Activated naive CD4-positive, alpha-beta T cell treated with anti-CD3 and anti-CD28 coated beads, Interleukin-2, amount 10 ng/mL, durations not matched to agents 7 days and 5 days (primary cell): ENCODE data around the gene SULF2.

Experiments
- CTCF ChIA-PET: fragments of 350-600 bp; sonication (Branson Sonifier 250); formaldehyde crosslinking; loops from one replicate; lab custom pipeline; 2021; ENCODE audit warnings: antibody characterized with exemption; lab: Charles Lee
- DNase-seq: peaks from one replicate; pipeline ENCODE4 v3.0.0-alpha.2; 2020
- H3K27ac Mint-ChIP-seq: one replicate; pipeline ENCODE4 v1.8.0; 2021; ENCODE audit warnings: mild to moderate bottlenecking, moderate library complexity, mixed read lengths
- H3K27me3 Mint-ChIP-seq: one replicate; pipeline ENCODE4 v1.8.0; 2021; ENCODE audit warnings: mild to moderate bottlenecking, mixed read lengths
- H3K36me3 Mint-ChIP-seq: one replicate; pipeline ENCODE4 v1.8.0; 2021; ENCODE audit warnings: mixed read lengths
- H3K4me1 Mint-ChIP-seq: one replicate; pipeline ENCODE4 v1.8.0; 2021; ENCODE audit warnings: mixed read lengths
- H3K4me3 Mint-ChIP-seq: one replicate; pipeline ENCODE4 v1.8.0; 2021; ENCODE audit warnings: mild to moderate bottlenecking, moderate library complexity, mixed read lengths
- H3K9me3 Mint-ChIP-seq: one replicate; pipeline ENCODE4 v1.8.0; 2021; ENCODE audit warnings: mixed read lengths

Gene SULF2

GRCh38 chr20:47674686-47675085 lies 110.6 kb downstream of the SULF2 start:
- CTCF ChIA-PET = interaction anchor here (2.5 kb wide), 1 partner anchor 946 kb away, joined by 9 read pairs; no protein-coding TSS in a partner anchor
- Mint-ChIP-seq H3K4me1 (no peaks in the 10 kb centered on the region), H3K4me3 (no peak overlapping the region), H3K36me3 (no peaks in the 10 kb centered on the region), H3K27ac (no peak overlapping the region), H3K9me3 (no peaks in the 10 kb centered on the region), H3K27me3 (no peaks in the 10 kb centered on the region)
- no peak for DNase-seq

- CTCF ChIA-PET = interaction anchor here (2.5 kb wide), 1 partner anchor 946 kb away, joined by 9 read pairs; no protein-coding TSS in a partner anchor
- no peak overlapping the region for H3K4me3 Mint-ChIP-seq
- no peak for DNase-seq
- no peaks in the 10 kb centered on the region for H3K4me1 Mint-ChIP-seq
- H3K9me3 Mint-ChIP-seq = no peaks in the 10 kb centered on the region
- no peaks in the 10 kb centered on the region for H3K27me3 Mint-ChIP-seq
- no peaks in the 10 kb centered on the region for H3K36me3 Mint-ChIP-seq
- H3K27ac Mint-ChIP-seq = no peak overlapping the region
These were observed 111.1 kb downstream of the SULF2 start for GRCh38 chr20:47674145-47674544.

- Mint-ChIP-seq H3K4me3 (no peak overlapping the region), H3K9me3 (no peaks in the 10 kb centered on the region), H3K4me1 (no peaks in the 10 kb centered on the region), H3K27me3 (no peaks in the 10 kb centered on the region), H3K36me3 (no peaks in the 10 kb centered on the region), H3K27ac (no peak overlapping the region)
- CTCF ChIA-PET = interaction anchor here (2.5 kb wide), 1 partner anchor 947 kb away, joined by 9 read pairs; no protein-coding TSS in a partner anchor
- no peak for DNase-seq
These were observed 111.7 kb downstream of the SULF2 start for GRCh38 chr20:47673671-47673955.

DNA sequence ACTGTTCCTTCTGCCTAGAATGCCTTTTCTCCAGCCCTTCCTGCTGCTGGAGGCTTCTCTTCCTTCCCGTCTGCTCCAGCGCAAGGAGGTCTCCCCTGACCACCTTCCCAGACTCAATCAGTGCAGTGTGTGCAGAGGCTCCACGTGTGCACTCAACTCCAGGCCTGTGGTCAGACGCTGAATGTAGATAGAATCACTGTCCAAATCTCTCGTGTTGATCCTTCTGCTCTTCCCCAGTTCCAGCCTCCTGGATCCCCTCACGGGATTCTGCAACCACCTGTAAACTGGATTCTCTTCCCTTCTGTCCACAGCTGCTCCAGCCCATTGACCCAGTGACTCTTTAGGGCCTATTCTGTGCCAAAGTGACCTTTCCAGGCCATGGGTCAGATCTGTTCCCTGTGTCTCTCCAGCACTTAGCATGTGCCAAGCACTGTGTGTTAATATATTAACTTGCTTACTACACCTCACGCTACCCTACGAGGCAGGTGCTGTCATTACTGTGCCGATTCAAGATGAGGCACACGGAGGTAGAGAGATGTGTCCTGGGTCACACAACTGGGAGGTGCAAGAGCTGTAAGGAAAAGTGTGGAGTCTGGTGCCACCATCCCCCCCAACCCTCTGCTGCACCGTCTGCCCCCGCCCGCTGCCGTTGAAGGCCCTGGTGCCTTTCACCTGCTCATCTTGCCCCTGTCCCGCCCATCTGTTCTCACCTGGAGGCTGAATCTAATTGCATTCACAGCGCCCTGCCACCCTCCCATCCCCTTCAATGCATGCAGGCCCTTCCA lies 112.2 kb downstream of the SULF2 start:
- Mint-ChIP-seq H3K4me1 (no peaks in the 10 kb centered on the region), H3K27ac (no peak overlapping the region), H3K27me3 (no peaks in the 10 kb centered on the region), H3K9me3 (no peaks in the 10 kb centered on the region), H3K36me3 (no peaks in the 10 kb centered on the region), H3K4me3 (no peak overlapping the region)
- CTCF ChIA-PET = interaction anchor here (2.5 kb wide), 1 partner anchor 947 kb away, joined by 9 read pairs; no protein-coding TSS in a partner anchor
- DNase-seq = no peak

DNA sequence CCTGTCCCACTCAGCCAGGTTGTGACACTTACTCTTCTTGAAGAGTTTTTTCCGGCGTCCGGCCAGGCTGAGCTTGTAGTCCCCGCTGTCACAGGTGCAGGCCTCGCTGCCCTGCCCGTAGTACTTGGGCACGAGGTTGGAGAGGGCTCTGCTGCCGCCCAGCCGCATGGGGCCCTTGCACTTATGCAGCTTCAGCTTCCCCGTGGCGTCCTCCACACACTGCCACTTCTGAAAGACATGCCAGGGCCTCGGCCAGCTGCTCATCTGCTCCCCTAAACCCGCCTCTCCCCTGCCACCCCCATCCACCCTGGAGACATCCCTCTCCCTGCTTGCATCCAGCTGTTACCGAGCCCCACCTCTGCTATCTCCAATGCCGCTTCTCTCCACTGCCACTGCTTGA lies 113.1 kb downstream of the SULF2 start:
- Mint-ChIP-seq H3K27me3 (no peaks in the 10 kb centered on the region), H3K4me1 (no peaks in the 10 kb centered on the region), H3K4me3 (no peak overlapping the region), H3K9me3 (no peaks in the 10 kb centered on the region), H3K27ac (no peak overlapping the region), H3K36me3 (no peaks in the 10 kb centered on the region)
- no peak for DNase-seq
- CTCF ChIA-PET = interaction anchor here (0.6 to 1.5 kb wide), 4 partner anchors 8 to 395 kb away, joined by 3 to 7 read pairs (median 3); no protein-coding TSS in a partner anchor

DNA sequence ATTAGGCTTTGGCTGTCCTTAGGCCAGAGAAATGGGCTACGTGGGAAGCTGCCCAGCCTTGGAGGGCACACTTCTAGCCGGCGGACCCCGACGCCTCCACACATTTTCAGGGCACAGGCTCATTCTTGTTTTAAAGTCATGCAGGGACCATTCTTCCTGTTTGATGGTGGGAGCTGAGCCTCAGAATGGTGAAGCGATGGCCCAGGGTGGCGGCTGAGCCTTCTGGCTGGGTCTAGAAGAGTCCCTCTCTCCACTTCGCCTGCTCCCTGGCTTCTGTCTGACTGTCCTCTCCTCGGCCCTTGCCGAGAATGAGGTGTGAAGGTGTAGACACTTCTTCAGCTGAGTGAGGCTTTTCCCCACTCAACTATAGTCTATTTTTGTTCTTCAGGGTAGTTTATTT lies 114.4 kb downstream of the SULF2 start:
- H3K27ac Mint-ChIP-seq = no peak overlapping the region
- CTCF ChIA-PET = no interaction called here
- H3K4me1 Mint-ChIP-seq = no peaks in the 10 kb centered on the region
- no peaks in the 10 kb centered on the region for H3K36me3 Mint-ChIP-seq
- no peaks in the 10 kb centered on the region for H3K27me3 Mint-ChIP-seq
- H3K4me3 Mint-ChIP-seq = no peak overlapping the region
- H3K9me3 Mint-ChIP-seq = no peaks in the 10 kb centered on the region
- no peak for DNase-seq

DNA sequence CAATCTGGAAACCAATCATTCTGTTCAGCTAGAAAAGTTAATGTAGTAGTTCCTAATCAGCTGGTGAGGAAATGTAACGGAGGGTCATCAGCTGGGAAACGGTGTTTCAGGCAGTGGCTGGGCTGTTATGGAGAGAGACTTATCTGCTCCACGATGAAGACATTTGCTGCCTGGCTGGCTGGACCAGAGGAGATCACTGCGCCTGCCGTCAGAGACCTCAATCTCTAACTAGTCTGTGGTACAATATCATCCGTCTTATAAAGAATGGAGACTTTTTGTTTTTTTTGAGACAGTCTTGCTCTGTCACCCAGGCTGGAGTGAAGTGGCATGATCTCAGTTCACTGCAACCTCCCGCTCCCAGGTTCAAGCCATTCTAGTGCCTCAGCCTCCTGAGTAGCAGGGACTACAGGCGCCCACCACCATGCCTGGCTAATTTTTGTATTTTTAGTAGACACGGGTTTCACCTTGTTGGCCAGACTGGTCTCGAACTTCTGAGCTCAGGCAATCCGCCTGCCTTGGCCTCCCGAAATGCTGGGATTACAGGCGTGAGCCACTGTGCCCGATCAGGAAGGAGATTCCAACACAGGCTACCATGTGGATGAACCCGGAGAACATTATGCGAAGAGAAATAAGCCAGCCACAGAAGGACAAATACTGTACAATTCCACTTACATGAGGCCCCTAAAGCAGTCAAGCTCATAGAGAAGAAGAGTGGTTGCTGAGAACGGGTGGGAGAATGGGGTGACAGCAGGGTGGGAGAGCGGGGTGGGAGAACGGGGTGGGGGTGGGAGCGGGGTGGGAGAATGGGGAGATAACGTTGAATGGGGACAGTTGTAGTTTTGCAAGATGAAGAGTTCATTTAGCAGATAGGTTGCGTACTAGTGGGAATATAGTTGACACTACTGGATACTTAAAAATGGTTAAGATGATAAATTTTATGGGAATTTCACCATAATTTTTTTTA lies 115.1 kb downstream of the SULF2 start:
- Mint-ChIP-seq H3K4me3 (no peak overlapping the region), H3K27ac (no peak overlapping the region), H3K27me3 (no peaks in the 10 kb centered on the region), H3K9me3 (no peaks in the 10 kb centered on the region), H3K4me1 (no peaks in the 10 kb centered on the region), H3K36me3 (no peaks in the 10 kb centered on the region)
- no peak for DNase-seq
- CTCF ChIA-PET = interaction anchor here (1.3 kb wide), 1 partner anchor 8 kb away, joined by 6 read pairs; no protein-coding TSS in a partner anchor

DNA sequence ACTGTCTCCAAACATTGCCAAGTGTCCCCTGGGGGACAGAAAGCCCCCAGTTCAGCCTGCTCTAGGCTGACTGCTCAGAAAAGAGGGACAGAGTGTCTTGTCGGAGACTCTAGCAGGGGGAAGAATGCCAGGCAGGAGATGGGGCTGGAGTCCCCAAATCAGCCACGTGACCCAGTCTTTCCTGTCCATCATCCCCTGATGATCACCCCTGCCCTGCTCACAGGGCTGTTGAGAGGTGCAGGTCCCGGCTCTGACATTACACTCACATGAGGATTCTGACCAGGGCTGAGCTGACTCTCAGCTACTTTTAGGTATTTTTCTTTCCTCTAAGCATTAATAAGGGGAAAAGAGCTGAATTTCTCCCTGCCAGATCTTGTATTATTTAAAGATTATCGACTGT lies 115.8 kb downstream of the SULF2 start:
- H3K27ac Mint-ChIP-seq = no peak overlapping the region
- CTCF ChIA-PET = interaction anchor here (1.3 kb wide), 1 partner anchor 9 kb away, joined by 6 read pairs; no protein-coding TSS in a partner anchor
- no peak for DNase-seq
- H3K36me3 Mint-ChIP-seq = no peaks in the 10 kb centered on the region
- no peaks in the 10 kb centered on the region for H3K4me1 Mint-ChIP-seq
- no peak overlapping the region for H3K4me3 Mint-ChIP-seq
- H3K27me3 Mint-ChIP-seq = no peaks in the 10 kb centered on the region
- H3K9me3 Mint-ChIP-seq = no peaks in the 10 kb centered on the region

GRCh38 chr20:47669152-47669425 lies 116.2 kb downstream of the SULF2 start:
- no peak overlapping the region for H3K4me3 Mint-ChIP-seq
- H3K4me1 Mint-ChIP-seq = no peaks in the 10 kb centered on the region
- H3K27me3 Mint-ChIP-seq = no peaks in the 10 kb centered on the region
- DNase-seq = no peak
- H3K9me3 Mint-ChIP-seq = no peaks in the 10 kb centered on the region
- CTCF ChIA-PET = interaction anchor here (1.2 to 1.3 kb wide), 2 partner anchors 9 to 11 kb away, joined by 3 to 6 read pairs; no protein-coding TSS in a partner anchor
- no peaks in the 10 kb centered on the region for H3K36me3 Mint-ChIP-seq
- no peak overlapping the region for H3K27ac Mint-ChIP-seq

DNA sequence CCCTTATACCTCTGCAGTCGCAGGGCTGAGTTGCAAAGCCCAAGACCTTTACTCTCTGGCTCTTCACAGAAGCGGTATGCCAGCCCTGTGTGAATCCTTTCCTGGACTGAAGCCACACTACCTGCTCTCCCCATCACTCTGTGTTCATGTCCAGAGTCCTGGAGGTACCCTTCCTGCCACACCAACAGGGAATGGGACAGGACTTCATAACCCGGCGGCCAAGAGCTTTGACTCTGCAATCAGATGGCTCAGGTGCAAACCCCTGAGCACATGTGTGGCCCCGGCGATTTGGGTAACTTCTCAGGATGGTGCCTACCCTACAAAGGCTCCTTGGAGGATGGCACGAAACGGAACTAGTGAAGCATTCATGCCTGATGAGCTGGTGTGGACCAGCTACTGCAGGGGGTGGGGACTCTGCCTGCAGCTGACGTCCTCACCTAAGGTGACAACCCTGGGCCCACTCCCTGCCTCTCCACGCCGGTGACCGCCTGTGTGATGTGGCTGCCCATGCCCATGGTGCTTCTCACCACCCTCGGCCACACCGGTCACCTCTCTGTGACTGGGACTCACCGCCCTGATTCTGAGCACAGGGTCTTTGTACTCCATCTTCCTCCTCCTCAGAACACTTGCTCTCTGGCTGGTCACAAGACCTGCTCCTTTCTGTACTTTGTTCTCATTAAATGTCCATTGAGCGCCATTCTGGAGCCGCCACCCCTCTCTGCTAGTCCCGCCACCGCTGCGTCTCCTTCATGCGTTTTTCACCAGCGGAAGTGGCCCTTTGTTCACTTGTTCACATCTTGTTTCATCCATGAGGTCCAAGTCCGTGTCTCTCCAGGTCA lies 116.7 kb downstream of the SULF2 start:
- H3K27me3 Mint-ChIP-seq = no peaks in the 10 kb centered on the region

GRCh38 chr20:47667531-47668312 lies 117.6 kb downstream of the SULF2 start:
- DNase-seq = no peak
- Mint-ChIP-seq H3K9me3 (no peaks in the 10 kb centered on the region), H3K27ac (no peak overlapping the region), H3K36me3 (no peaks in the 10 kb centered on the region), H3K4me3 (no peak overlapping the region), H3K27me3 (no peaks in the 10 kb centered on the region), H3K4me1 (peaks cover 3% of the 10 kb centered on the region)
- CTCF ChIA-PET = interaction anchor here (1.2 kb wide), 1 partner anchor 12 kb away, joined by 3 read pairs; no protein-coding TSS in a partner anchor

More for the DNA sequence above, 116.7 kb downstream of the SULF2 start:
- DNase-seq = no peak
- Mint-ChIP-seq H3K4me3 (no peak overlapping the region), H3K27ac (no peak overlapping the region), H3K36me3 (no peaks in the 10 kb centered on the region), H3K9me3 (no peaks in the 10 kb centered on the region), H3K4me1 (peaks cover 2% of the 10 kb centered on the region)
- CTCF ChIA-PET = interaction anchor here (1.2 kb wide), 1 partner anchor 12 kb away, joined by 3 read pairs; no protein-coding TSS in a partner anchor

DNA sequence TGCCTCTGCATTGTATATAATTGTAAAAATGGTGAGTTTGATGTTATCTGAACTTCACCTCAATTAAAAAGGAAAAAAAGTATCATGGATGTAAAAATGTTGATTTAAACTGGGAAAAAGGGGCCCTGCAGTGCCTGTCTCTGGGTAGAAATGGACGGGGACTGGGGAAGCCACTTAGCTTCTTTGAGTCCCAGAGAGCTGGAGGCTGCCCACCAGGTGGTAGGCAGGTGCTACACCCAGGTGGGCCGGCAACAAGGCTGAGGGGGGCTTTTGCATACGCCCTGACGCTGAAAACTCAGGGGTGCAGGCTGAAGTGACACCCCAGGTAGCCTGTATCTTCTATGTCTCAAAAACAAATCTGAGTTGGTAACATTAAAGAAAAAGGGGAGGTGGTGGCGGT lies 118.2 kb downstream of the SULF2 start:
- H3K4me1 Mint-ChIP-seq = peaks cover 3% of the 10 kb centered on the region
- H3K9me3 Mint-ChIP-seq = no peaks in the 10 kb centered on the region
- H3K27me3 Mint-ChIP-seq = no peaks in the 10 kb centered on the region
- H3K4me3 Mint-ChIP-seq = no peak overlapping the region
- no peaks in the 10 kb centered on the region for H3K36me3 Mint-ChIP-seq
- CTCF ChIA-PET = no interaction called here
- no peak overlapping the region for H3K27ac Mint-ChIP-seq
- no peak for DNase-seq

DNA sequence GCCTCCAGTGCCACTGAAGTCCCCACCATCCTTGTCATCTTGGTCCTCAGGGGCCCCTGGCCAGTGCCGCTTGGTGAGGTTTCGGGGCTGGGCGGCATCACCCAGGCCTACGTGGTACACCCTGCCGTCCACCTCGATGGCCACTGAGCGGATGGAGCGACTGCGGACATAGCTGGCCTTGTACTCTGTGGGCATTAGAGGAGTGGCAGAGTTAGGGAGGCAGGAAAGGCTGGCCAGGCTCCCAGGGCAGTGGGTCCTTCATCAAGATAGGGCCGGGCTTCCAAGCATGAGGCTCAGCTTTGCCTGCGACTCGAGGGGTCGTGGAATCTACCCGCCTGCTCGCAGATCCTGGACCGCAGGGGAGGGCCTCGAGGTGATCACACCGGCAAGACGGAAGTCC lies 119.0 kb downstream of the SULF2 start:
- Mint-ChIP-seq H3K4me3 (no peak overlapping the region), H3K36me3 (no peaks in the 10 kb centered on the region), H3K27me3 (no peaks in the 10 kb centered on the region), H3K4me1 (peaks cover 3% of the 10 kb centered on the region), H3K27ac (no peak overlapping the region), H3K9me3 (no peaks in the 10 kb centered on the region)
- no peak for DNase-seq
- CTCF ChIA-PET = interaction anchor here (0.9 kb wide), 1 partner anchor 954 kb away, joined by 3 read pairs; no protein-coding TSS in a partner anchor
